ENCODE data around the gene CRYGB. TPM values are rescaled to one million over a fixed set of nuclear protein-coding genes. Genes with fewer than 3 reads are reported as not detected.
A peak's percentile ranks its signal among the peaks of the same experiment; 100 is the strongest.
"Not testable (repeated sequence)": the region's sequence is repeated elsewhere in the genome, so short reads cannot be mapped to it uniquely, and the experiment has no call there.

CRYGB gene
- total RNA-seq, 1 donor from 2014 or later, result not detected

DNA sequence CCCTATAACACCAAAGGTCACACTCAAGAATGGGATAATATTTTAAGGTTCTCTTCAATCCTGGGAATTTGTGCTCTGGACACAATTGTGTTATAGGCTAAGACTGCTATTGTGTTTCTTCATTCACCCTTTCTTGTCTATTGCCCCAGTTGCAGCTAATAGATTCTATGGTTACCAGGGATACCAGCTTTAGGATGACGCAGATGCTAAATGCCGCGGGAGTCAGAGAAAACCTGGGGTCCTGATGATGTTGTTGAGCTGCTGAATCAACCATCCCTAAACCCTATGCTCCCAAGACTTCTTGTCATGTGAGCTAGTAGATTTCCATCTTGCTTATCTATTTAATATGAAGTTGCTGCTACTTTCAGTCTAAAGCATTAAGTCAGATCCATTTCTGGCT, 27.0 kb downstream of the CRYGB start:
- ATAC-seq, result no peak
- no peak for DNase-seq (ENCODE audit: low spot score)

DNA sequence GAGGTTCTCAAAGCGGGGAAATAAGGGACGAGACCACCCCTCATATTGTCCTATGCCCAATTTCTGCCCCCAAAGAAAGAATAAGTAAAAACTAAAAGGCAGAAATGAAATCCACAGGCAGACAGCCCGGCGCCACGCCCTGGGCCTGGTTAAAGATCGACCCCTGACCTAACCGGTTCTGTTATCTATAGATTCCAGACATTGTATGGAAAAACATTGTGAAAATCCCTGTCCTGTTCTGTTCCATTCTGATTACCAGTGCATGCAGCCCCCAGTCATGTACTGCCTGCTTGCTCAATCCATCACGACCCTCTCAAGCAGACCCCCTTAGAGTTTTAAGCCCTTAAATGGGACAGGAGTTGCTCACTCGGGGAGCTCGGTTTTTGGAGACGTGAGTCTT, 28.6 kb downstream of the CRYGB start:
- DNase-seq (ENCODE audit: low spot score); ATAC-seq: not testable (repeated sequence)

DNA sequence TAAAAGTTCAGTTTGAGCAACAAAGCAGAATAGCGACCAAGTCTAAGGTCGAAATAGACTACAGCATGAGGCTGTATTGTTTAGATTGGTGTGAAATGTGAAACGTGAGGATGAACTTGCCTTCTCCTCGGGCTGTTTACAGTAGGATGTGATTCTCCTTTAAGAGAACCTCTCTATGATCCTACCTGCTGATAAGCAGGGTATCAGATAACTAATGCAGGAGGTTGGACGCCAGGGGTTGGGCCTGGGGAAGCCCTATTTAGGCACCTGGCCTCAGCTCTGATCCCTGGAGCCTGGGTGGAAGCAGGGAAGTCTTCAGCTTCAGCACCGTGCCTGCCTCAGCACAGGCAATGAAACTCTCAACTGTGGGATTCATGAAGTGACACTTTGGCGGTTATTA, 33.0 kb downstream of the CRYGB start:
- no peak for DNase-seq (ENCODE audit: low spot score)
- ATAC-seq, result no peak

DNA sequence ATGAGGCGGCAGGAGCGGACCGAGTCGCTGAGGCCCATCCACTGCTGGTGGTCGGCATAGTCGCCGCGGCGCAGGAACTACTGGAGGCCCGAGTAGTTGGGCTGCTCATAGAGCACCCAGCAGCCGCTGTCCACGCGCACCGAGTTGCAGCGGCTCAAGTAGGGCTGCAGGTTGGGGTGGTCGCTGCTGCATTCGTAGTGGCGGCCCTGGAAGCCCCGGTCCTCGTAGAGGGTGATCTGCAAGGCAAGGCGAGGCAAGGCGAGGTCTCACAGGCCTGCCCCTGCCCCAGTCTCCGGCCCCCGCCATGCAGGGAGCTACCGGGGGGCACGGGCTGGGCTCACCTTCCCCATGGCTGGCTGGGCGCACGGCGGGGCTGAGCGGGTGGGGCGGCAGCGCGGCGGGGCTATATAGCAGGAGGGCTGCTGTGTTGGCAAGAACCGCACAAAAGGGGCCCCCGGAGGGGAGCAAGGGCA, 33.6 kb downstream of the CRYGB start:
- DNase-seq (ENCODE audit: low spot score); ATAC-seq: not testable (repeated sequence)

DNA sequence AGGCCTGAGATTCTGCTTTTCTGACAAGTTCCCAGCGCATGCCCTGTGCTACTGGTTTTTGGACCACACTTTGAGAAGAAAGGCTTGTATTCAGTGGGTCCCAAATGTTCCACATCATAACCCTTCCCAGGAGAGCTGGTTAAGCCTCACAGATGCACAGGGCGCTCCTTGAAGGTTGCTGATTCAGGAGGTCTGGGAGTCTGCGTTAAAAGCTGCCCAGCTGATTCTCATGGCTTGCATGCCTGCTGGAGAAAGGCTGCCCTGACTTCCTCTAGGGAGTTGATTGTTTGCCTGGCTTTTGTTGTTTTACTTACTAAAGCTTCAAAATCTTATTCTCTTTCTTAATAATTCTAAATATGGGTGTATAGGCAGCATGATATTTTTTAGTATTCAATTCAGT, 42.3 kb downstream of the CRYGB start:
- DNase-seq (ENCODE audit: low spot score), result no peak
- ATAC-seq, result no peak

DNA sequence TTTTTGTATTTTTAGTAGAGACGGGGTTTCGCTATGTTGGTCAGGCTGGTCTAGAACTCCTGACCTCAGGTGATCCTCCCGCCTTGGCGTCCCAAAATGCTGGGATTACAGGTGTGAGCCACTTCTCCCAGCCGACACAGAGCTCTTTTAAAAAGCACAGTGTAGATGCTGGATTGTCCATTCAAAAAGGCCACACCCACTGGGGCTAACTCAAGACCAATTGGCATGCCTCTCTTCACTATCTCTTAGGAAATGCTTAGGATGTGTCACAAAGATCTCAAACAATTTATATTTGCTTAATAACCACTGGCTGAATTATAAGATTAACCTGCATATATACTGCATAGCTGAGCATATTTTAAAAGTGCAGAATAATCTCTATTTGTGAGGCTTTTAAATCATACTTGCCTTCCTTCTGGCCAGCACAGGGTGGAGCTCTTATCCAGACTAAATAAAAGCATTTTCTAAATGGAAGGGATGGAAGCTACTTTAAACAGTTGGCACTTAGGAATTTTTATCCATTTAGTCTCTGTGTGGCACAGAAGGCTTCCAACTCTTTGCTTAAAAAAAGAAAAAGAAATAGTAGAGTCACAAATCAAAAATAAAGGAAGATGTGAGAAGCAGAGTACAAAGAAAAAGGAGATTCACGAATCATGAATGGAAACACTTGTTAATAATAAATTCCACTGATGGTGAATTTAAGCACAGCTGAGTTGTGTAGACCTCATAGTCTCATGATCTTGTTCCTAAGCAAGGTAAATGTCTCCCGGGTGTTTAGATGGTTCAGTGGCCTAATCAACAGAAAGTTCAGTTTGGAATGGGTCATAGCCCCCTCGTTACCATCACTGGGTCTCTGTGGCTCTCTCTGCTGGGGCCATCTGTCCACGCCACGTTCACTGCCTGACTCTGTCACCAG, 44.0 kb downstream of the CRYGB start:
- peak; percentile 89 for ATAC-seq
- no peak for DNase-seq (ENCODE audit: low spot score)

DNA sequence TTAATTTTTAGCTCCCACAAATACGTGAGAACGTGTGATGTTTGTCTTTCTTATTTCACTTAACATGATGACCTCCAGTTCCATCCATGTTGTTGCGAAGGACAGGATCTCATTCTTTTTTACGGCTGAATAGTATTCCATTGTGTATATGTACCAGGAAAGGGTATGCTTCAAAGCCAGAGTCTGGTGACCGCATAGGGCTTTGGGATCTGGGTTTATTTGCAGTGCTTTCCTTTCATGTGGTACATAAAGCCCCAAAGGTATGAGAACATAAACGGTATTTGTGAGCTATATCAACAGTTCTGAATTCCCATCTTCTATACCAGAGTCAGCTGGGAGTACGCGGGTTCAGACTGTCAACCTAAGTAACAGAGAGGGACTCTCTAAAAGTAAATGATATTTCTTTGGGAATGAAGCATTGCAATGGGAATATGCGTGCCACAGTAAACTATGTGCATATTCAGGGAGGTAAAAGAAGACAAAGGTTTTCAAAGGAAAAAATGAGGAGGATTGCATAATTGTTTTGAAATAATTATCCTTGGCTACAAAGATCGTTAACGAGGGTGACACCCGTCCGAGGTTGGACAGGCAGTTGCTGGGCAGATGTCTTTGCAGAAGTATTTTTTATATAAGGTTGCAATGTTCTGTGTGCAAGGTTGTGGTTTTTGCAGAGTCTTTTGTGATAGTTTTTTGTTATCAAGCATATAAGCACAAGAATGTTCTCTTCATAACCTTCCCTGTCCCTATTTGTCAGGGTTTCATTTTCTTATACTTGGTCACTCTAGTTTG, 46.1 kb downstream of the CRYGB start:
- ATAC-seq (no peak), DNase-seq (ENCODE audit: low spot score) (no peak)

DNA sequence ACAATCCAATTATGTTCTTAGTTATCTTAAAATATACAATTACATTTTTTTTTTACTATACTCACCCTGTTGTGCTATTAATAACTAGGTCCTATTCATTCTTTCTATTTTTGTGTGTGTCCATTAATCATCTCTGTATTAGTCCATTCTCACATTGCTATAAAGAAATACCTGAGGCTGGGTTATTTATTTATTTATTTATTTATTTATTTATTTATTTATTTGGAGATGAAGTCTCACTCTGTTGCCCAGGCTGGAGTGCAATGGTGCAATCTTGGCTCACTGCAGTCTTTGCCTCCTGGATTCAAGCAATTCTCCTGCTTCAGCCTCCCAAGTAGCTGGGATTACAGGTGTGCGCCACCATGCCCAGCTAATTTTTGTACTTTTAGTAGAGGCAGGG, 47.3 kb downstream of the CRYGB start:
- DNase-seq (ENCODE audit: low spot score); ATAC-seq: not testable (repeated sequence)

DNA sequence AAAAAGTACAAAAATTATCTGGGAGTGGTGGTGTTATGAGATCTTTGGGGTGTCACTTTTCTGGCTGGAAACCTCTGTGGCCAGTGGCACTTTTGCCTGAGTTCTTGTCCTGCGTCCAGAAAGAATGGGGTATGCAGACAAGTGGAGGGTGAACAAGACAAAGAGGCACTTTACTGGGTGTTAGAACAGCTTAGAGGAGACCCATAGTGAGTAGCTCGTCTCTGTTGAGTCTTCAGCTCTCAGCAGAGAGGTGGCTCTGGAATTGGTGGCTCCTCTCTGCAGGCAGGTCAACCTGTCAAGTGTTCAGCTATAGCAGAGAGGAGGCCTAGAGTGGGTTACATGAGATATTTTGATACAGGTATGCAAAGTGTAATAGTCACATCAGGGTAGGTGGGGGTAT, 47.7 kb downstream of the CRYGB start:
- DNase-seq (ENCODE audit: low spot score) (no peak), ATAC-seq (no peak)

DNA sequence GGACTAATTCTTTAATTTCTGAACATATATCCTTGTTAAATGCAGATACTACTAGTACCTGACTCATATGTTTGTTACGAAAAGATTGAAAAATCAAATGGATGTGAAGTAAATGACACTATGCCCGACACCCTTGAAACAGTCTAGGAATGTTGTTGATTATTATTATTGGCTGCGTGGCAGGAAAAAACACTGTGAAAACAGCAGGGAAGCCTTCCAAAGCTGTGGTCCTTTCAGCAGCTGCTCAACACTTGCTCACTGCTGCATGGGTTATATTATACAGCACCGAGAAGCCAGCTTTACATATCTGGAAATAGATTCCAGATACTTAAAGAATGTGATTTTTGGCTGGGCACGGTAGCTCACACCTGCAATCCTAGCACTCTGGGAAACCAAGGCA, 48.2 kb downstream of the CRYGB start:
- DNase-seq (ENCODE audit: low spot score) (no peak), ATAC-seq (no peak)

DNA sequence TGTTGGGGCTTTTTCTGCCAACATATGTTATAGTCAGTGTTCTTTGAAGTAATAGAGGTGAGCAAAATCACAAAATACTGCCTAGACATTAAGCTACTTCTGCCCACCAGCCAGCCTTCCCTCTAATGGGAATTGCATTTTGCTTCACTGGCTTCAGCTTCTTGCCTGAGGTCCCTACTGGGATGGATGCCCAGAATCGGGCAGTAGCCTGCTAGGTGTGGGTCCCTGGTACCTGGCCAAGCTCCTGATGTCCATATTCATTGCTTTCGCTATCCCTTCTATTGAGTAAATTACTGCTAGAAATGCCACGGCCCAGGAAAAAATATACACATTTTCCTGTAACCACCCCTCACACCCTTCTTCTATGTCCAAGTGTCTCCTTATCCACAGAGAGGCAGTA, 48.6 kb downstream of the CRYGB start:
- DNase-seq (ENCODE audit: low spot score) (no peak), ATAC-seq (no peak)

DNA sequence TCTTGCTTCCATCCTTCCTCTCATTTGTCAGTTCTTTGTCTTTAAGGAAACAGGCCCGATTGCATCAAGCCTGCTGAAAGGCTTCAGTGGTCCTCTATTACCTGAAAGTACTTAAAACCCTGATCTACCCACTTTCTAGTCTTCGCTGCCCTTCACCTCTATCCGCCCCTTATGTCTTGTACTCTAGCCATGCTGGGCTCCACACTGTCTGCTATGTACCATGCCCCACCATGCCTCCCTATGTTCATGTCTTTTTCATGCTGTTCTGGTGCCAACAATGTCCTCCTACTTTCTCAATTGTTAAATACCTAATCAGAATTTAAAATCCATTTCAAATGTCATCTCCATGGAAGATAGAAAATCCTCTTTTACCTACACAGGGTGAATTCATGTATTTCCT, 49.9 kb downstream of the CRYGB start:
- no peak for ATAC-seq
- DNase-seq (ENCODE audit: low spot score), result no peak

DNA sequence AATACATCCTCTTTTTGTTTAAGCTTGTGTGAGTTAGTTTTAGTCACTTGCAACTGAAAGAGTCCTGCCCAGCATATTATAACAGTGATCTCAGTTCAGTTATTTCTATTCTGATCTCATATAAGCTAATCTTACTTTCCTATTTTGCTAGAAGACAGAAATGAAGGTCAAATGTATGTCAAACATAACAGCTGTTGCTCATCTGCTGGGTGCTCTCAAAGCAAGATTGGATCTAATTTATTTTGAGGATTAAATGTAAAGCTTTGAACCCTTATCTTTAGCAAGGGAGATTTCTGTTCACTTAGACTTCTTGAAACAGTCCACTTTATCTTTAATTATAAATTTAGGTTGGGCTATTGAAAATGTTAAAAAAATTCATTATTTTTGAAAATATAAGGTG, 52.8 kb downstream of the CRYGB start:
- DNase-seq (ENCODE audit: low spot score) (no peak), ATAC-seq (no peak)

Other genes with a start within 250 kb of the CRYGB start
- 8.5 TPM for gene PLEKHM3, start 120.6 kb downstream of the CRYGB start, total RNA-seq
- not detected for gene CRYGD, start 21.6 kb downstream of the CRYGB start, total RNA-seq
- gene CRYGC, start 16.3 kb downstream of the CRYGB start, total RNA-seq, result not detected
- gene CRYGA, start 17.4 kb upstream of the CRYGB start, total RNA-seq, result not detected
- gene C2orf80, start 43.9 kb upstream of the CRYGB start, total RNA-seq, result not detected
- gene IDH1, start 108.9 kb upstream of the CRYGB start, total RNA-seq, result 293 TPM
- 12.8 TPM for gene PIKFYVE, start 120.1 kb upstream of the CRYGB start, total RNA-seq